HS-27A (cell line): ENCODE measurements around the gene ADAMTS2.
A peak's percentile ranks its signal among the peaks of the same experiment; 100 is the strongest.

Experiments
- DNase-seq: peaks from one replicate; pipeline ENCODE4 v3.0.0-alpha.2; 2012; ENCODE audit warnings: low read depth, missing footprints

Gene ADAMTS2

GRCh38 chr5:179278546-179278945 is 66.7 kb downstream of the ADAMTS2 start:
- DNase-seq, result no peak

GRCh38 chr5:179278119-179278518 is 67.1 kb downstream of the ADAMTS2 start:
- no peak for DNase-seq

GRCh38 chr5:179276838-179277395 is 68.3 kb downstream of the ADAMTS2 start:
- no peak for DNase-seq

- DNase-seq, result peak; percentile 72
Measured at GRCh38 chr5:179275941-179276837, 69.1 kb downstream of the ADAMTS2 start.

- peak; percentile 17 for DNase-seq
Measured at GRCh38 chr5:179275381-179275878, 69.8 kb downstream of the ADAMTS2 start.

- DNase-seq, result no peak
Measured at GRCh38 chr5:179274321-179275315, 70.6 kb downstream of the ADAMTS2 start.

GRCh38 chr5:179273441-179274145 is 71.7 kb downstream of the ADAMTS2 start:
- DNase-seq, result no peak

GRCh38 chr5:179273073-179273435 is 72.2 kb downstream of the ADAMTS2 start:
- no peak for DNase-seq

- no peak for DNase-seq
Measured at GRCh38 chr5:179272326-179273072, 72.8 kb downstream of the ADAMTS2 start.

- no peak for DNase-seq
Measured at GRCh38 chr5:179271821-179272325, 73.4 kb downstream of the ADAMTS2 start.

GRCh38 chr5:179271428-179271734 is 73.9 kb downstream of the ADAMTS2 start:
- no peak for DNase-seq

- no peak for DNase-seq
Measured at GRCh38 chr5:179270581-179271427, 74.5 kb downstream of the ADAMTS2 start.

- no peak for DNase-seq
Measured at GRCh38 chr5:179269781-179270543, 75.3 kb downstream of the ADAMTS2 start.

GRCh38 chr5:179268966-179269693 is 76.1 kb downstream of the ADAMTS2 start:
- DNase-seq, result no peak

- DNase-seq, result no peak
Measured at GRCh38 chr5:179268399-179268952, 76.8 kb downstream of the ADAMTS2 start.

- no peak for DNase-seq
Measured at GRCh38 chr5:179267671-179268083, 77.6 kb downstream of the ADAMTS2 start.

GRCh38 chr5:179267071-179267670 is 78.1 kb downstream of the ADAMTS2 start:
- no peak for DNase-seq
